GM12891 (cell line): ENCODE data around the gene CPTP.

Experiments
- POLR2A ChIP-seq: IDR thresholded peaks from 2 replicates; pipeline ENCODE4 v1.6.1; 2011; ENCODE audit warnings: low read depth, low read length, control low read depth
- SPI1 ChIP-seq: IDR thresholded peaks from 2 replicates; pipeline ENCODE4 v1.6.1; 2011; ENCODE audit warnings: low read depth, low read length, control low read depth

DNA sequence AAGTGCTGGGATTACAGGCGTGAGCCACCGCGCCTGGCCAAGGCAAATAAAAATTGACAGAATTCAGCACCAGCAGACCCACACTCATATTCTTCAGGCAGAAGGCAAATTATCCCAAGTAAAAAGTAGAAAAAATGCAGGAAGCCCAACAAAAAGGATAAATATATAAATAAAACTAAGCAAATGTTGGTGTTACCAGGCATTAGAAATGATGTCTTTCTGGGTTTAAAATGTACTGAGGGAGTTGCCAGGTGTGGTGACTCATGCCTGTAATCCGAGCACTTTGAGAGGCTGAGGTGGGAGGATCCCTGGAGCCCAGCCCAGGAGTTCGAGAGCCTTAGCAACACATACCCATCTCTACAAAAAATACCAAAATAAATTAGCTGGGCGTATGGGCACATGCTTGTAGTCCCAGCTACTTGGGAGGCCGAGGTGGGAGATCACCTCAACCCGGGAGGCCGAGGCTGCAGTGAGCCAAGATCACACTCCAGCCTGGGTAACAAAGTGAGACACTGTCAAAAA lies 6.4 kb upstream of the CPTP start:
- TF ChIP-seq POLR2A: no peak
- TF ChIP-seq SPI1: no peak
